H9 (cell line): Measurements from ENCODE around the gene DMRTB1. TPM values are rescaled to one million over a fixed set of nuclear protein-coding genes. Genes with fewer than 3 reads are reported as not detected.

ENCODE experiments used
- DNase-seq: peaks from one replicate; pipeline ENCODE4 v3.0.0-alpha.2; 2017
- H2AFZ ChIP-seq: one replicate; pipeline ENCODE4 v1.6.1; 2013; ENCODE audit warnings: mild to moderate bottlenecking, low read length, control low read depth, moderate library complexity
- H2AK5ac ChIP-seq: 2 replicates; pipeline ENCODE4 v1.6.1; 2013; ENCODE audit warnings: low read length, control low read depth, mixed read lengths; ENCODE audit not compliant: insufficient read length
- H2BK120ac ChIP-seq: one replicate; pipeline ENCODE4 v1.6.1; 2013; ENCODE audit warnings: low read depth, mild to moderate bottlenecking, low read length, control low read depth, inconsistent platforms; ENCODE audit not compliant: poor library complexity, severe bottlenecking
- H2BK12ac ChIP-seq: 2 replicates; pipeline ENCODE4 v1.6.1; 2013; ENCODE audit warnings: low read length, control low read depth, mixed read lengths, low read depth; ENCODE audit not compliant: insufficient read length
- H2BK15ac ChIP-seq: 2 replicates; pipeline ENCODE4 v1.6.1; 2013; ENCODE audit warnings: low read depth, low read length, control low read depth
- H2BK20ac ChIP-seq: one replicate; pipeline ENCODE4 v1.6.1; 2013; ENCODE audit warnings: low read depth, mild to moderate bottlenecking, low read length, control low read depth, inconsistent platforms; ENCODE audit not compliant: poor library complexity, severe bottlenecking
- H2BK5ac ChIP-seq: 2 replicates; pipeline ENCODE4 v1.6.1; 2013; ENCODE audit warnings: low read length, control low read depth, mixed read lengths; ENCODE audit not compliant: insufficient read length
- H3K14ac ChIP-seq: 2 replicates; pipeline ENCODE4 v1.6.1; 2013; ENCODE audit warnings: low read length, control low read depth; ENCODE audit not compliant: insufficient read depth
- H3K18ac ChIP-seq: 2 replicates; pipeline ENCODE4 v1.6.1; 2013; ENCODE audit warnings: low read depth, mild to moderate bottlenecking, mixed read lengths, low read length, control low read depth; ENCODE audit not compliant: insufficient read length
- H3K23ac ChIP-seq: 2 replicates; pipeline ENCODE4 v1.6.1; 2013; ENCODE audit warnings: low read length, control low read depth, mixed read lengths, low read depth; ENCODE audit not compliant: insufficient read length
- H3K23me2 ChIP-seq: 2 replicates; pipeline ENCODE4 v1.6.1; 2013; ENCODE audit warnings: low read depth, mild to moderate bottlenecking, mixed read lengths, low read length, control low read depth; ENCODE audit not compliant: insufficient read length, poor library complexity, severe bottlenecking
- H3K27ac ChIP-seq: 2 replicates; pipeline ENCODE4 v1.5.1; 2013; ENCODE audit warnings: low read length, control low read depth, mixed read lengths, low read depth; ENCODE audit not compliant: insufficient read length
- H3K27me3 ChIP-seq: 2 replicates; pipeline ENCODE4 v1.6.1; 2013; ENCODE audit warnings: low read length, control low read depth, inconsistent platforms; ENCODE audit not compliant: insufficient read depth
- H3K4ac ChIP-seq: 2 replicates; pipeline ENCODE4 v1.6.1; 2013; ENCODE audit warnings: low read depth, mild to moderate bottlenecking, control low read depth, inconsistent platforms, low read length, moderate library complexity
- H3K4me1 ChIP-seq: 2 replicates; pipeline ENCODE4 v1.6.1; 2013; ENCODE audit warnings: low read length, control low read depth, inconsistent platforms; ENCODE audit not compliant: insufficient read depth
- H3K4me2 ChIP-seq: 2 replicates; pipeline ENCODE4 v1.6.1; 2013; ENCODE audit warnings: low read length, control low read depth, mixed read lengths; ENCODE audit not compliant: insufficient read length, insufficient read depth
- H3K56ac ChIP-seq: 2 replicates; pipeline ENCODE4 v1.6.1; 2013; ENCODE audit warnings: low read depth, mild to moderate bottlenecking, mixed read lengths, low read length, control low read depth; ENCODE audit not compliant: insufficient read length
- H3K79me1 ChIP-seq: 2 replicates; pipeline ENCODE4 v1.6.1; 2013; ENCODE audit warnings: low read depth, mild to moderate bottlenecking, moderate library complexity, low read length, control low read depth, inconsistent platforms; ENCODE audit not compliant: insufficient read depth, poor library complexity, severe bottlenecking
- H3K79me2 ChIP-seq: 2 replicates; pipeline ENCODE4 v1.6.1; 2013; ENCODE audit warnings: low read length, control low read depth, inconsistent platforms; ENCODE audit not compliant: insufficient read depth
- H3K9ac ChIP-seq: 2 replicates; pipeline ENCODE4 v1.6.1; 2013; ENCODE audit warnings: low read length, control low read depth, mixed read lengths; ENCODE audit not compliant: insufficient read length; ENCODE audit errors: extremely low read depth
- H3K9me3 ChIP-seq: one replicate; pipeline ENCODE4 v1.6.1; 2013; ENCODE audit warnings: low read depth, low read length, inconsistent platforms; ENCODE audit not compliant: control insufficient read depth
- H3T11ph ChIP-seq: one replicate; pipeline ENCODE4 v1.6.1; 2013; ENCODE audit warnings: mild to moderate bottlenecking, low read length, control low read depth, inconsistent platforms
- H4K20me1 ChIP-seq: one replicate; pipeline ENCODE4 v1.6.1; 2013; ENCODE audit not compliant: control insufficient read depth, insufficient read length, insufficient read depth
- H4K5ac ChIP-seq: 2 replicates; pipeline ENCODE4 v1.6.1; 2013; ENCODE audit warnings: low read depth, mild to moderate bottlenecking, mixed read lengths, low read length, control low read depth; ENCODE audit not compliant: insufficient read length
- H4K8ac ChIP-seq: replicated peaks from 2 replicates; pipeline ENCODE4 v1.6.1; 2013; ENCODE audit warnings: low read length, control low read depth, mixed read lengths, low read depth; ENCODE audit not compliant: insufficient read length
- H4K91ac ChIP-seq: 2 replicates; pipeline ENCODE4 v1.6.1; 2013; ENCODE audit warnings: low read depth, mild to moderate bottlenecking, moderate library complexity, mixed read lengths, low read length, control low read depth; ENCODE audit not compliant: insufficient read length
- H3K27ac Mint-ChIP-seq, 3 experiments: 2 replicates in 2 of 3; 3 replicates in 1 of 3; pipeline ENCODE4 v1.8.0; 2020 to 2021; ENCODE audit warnings: mixed read lengths in 3 of 3, mild to moderate bottlenecking in 1 of 3, moderate library complexity in 1 of 3
- H3K27me3 Mint-ChIP-seq: 2 replicates; pipeline ENCODE4 v1.8.0; 2021; ENCODE audit warnings: low read depth, mild to moderate bottlenecking, moderate library complexity, mixed read lengths
- H3K36me3 Mint-ChIP-seq, 3 experiments: 2 replicates in 2 of 3; 3 replicates in 1 of 3; pipeline ENCODE4 v1.8.0; 2020 to 2021; ENCODE audit warnings: low read depth in 3 of 3, mixed read lengths in 3 of 3; ENCODE audit not compliant: insufficient read depth in 1 of 3
- H3K4me1 Mint-ChIP-seq, 2 experiments: 2 replicates each; pipeline ENCODE4 v1.8.0; 2020; ENCODE audit warnings: mixed read lengths in 2 of 2
- H3K4me3 Mint-ChIP-seq, 2 experiments: 2 replicates in 1 of 2; 3 replicates in 1 of 2; pipeline ENCODE4 v1.8.0; 2020 to 2021; ENCODE audit warnings: mild to moderate bottlenecking in 2 of 2, mixed read lengths in 2 of 2, moderate library complexity in 1 of 2
- H3K9me3 Mint-ChIP-seq, 2 experiments: 2 replicates in 1 of 2; 3 replicates in 1 of 2; pipeline ENCODE4 v1.8.0; 2020; ENCODE audit warnings: mild to moderate bottlenecking in 2 of 2, mixed read lengths in 2 of 2, moderate library complexity in 1 of 2
- CTCF ChIP-seq: fragments of 200-600 bp; sonication (generic); conservative IDR thresholded peaks from 3 replicates; pipeline ENCODE4 v1.8.0; 2021; ENCODE audit warnings: antibody characterized with exemption, mild to moderate bottlenecking
- WGBS: extraction: QIAGEN DNeasy Blood & Tissue Kit; methylation state at CpG from one replicate; pipeline ENCODE4 v1.1.7; 2013; ENCODE audit warnings: missing lambda C conversion rate, low lambda C conversion rate, mixed read lengths; ENCODE audit not compliant: insufficient read length; ENCODE audit errors: extremely low coverage; 5-methylcytosine and 5-hydroxymethylcytosine counted together
- total RNA-seq: library from RNA; stranded (reverse); gene quantifications from 2 replicates; pipeline ENCODE4 v1.2.1, GENCODE V29; 2021

Gene DMRTB1
- total RNA-seq, 1 experiment from 2014 or later, result not detected

DNA sequence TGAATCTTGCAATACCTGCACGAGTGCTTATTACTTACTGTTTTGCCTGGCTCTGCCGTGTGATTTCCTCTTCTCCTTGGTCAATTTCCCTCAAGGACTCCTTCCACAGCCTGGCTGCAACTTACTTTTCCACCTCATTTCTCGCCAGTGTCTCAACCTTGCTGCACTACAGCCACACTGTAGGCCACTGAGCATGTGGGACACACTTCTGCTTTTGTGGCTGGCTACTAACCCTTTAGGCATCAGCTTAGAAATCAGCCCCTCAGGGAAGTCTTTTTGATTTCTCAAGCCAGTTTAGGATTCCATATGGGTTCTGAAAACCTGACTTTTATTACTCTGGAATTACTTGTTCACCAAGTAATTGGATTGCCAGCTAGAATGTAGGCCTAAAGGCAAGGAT is 5.2 kb upstream of the DMRTB1 start:
- WGBS, result no CpG with 5 or more reads among the region's 3 CpGs
- H3K56ac ChIP-seq, result no peak overlapping the region
- H3K23me2 ChIP-seq, result no peaks in the 10 kb centered on the region
- H2BK120ac ChIP-seq, result no peak overlapping the region
- DNase-seq, result no peak
- H3K4me1 ChIP-seq, result peaks cover 7% of the 10 kb centered on the region
- H4K5ac ChIP-seq, result no peak overlapping the region
- H3K14ac ChIP-seq, result no peak overlapping the region
- H3K27me3 Mint-ChIP-seq, result no peaks in the 10 kb centered on the region; the same call in 1 of the 2 replicates
- no peak overlapping the region for H4K8ac ChIP-seq
- H3K27me3 ChIP-seq, result no peaks in the 10 kb centered on the region
- H2AFZ ChIP-seq, result no peak overlapping the region
- no peak for TF ChIP-seq CTCF
- H3K79me1 ChIP-seq, result no peaks in the 10 kb centered on the region
- no peak overlapping the region for H2BK15ac ChIP-seq
- H3K4me1 Mint-ChIP-seq, result peaks cover 22 to 34% of the 10 kb centered on the region in 2 experiments
- no peak overlapping the region for H3K4me2 ChIP-seq
- no peak overlapping the region for H3T11ph ChIP-seq
- H3K23ac ChIP-seq, result no peak overlapping the region
- no peak overlapping the region for H3K27ac ChIP-seq
- no peak overlapping the region for H3K4me3 Mint-ChIP-seq
- H4K91ac ChIP-seq, result no peak overlapping the region
- H2BK12ac ChIP-seq, result no peak overlapping the region
- H3K27ac Mint-ChIP-seq, result no peak overlapping the region
- H2BK20ac ChIP-seq, result no peak overlapping the region
- H4K20me1 ChIP-seq, result no peaks in the 10 kb centered on the region
- no peaks in the 10 kb centered on the region for H3K79me2 ChIP-seq
- no peak overlapping the region for H3K18ac ChIP-seq
- H3K9ac ChIP-seq, result no peak overlapping the region
- no peak overlapping the region for H3K4ac ChIP-seq
- no peaks in the 10 kb centered on the region for H3K36me3 Mint-ChIP-seq
- no peak overlapping the region for H2BK5ac ChIP-seq
- no peak overlapping the region for H2AK5ac ChIP-seq
- H3K9me3 ChIP-seq, result no peaks in the 10 kb centered on the region
- no peaks in the 10 kb centered on the region for H3K9me3 Mint-ChIP-seq
